IPS-NIHi7 (cell line): ENCODE data around the gene RABEPK.
"Not testable (repeated sequence)": the region's sequence is repeated elsewhere in the genome, so short reads cannot be mapped to it uniquely, and the experiment has no call there.

Source experiments
- DNase-seq: peaks from one replicate; pipeline ENCODE4 v3.0.0; 2012; ENCODE audit warnings: mixed read lengths; ENCODE audit errors: extremely low spot score

Gene RABEPK, protein sequence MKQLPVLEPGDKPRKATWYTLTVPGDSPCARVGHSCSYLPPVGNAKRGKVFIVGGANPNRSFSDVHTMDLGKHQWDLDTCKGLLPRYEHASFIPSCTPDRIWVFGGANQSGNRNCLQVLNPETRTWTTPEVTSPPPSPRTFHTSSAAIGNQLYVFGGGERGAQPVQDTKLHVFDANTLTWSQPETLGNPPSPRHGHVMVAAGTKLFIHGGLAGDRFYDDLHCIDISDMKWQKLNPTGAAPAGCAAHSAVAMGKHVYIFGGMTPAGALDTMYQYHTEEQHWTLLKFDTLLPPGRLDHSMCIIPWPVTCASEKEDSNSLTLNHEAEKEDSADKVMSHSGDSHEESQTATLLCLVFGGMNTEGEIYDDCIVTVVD

DNA sequence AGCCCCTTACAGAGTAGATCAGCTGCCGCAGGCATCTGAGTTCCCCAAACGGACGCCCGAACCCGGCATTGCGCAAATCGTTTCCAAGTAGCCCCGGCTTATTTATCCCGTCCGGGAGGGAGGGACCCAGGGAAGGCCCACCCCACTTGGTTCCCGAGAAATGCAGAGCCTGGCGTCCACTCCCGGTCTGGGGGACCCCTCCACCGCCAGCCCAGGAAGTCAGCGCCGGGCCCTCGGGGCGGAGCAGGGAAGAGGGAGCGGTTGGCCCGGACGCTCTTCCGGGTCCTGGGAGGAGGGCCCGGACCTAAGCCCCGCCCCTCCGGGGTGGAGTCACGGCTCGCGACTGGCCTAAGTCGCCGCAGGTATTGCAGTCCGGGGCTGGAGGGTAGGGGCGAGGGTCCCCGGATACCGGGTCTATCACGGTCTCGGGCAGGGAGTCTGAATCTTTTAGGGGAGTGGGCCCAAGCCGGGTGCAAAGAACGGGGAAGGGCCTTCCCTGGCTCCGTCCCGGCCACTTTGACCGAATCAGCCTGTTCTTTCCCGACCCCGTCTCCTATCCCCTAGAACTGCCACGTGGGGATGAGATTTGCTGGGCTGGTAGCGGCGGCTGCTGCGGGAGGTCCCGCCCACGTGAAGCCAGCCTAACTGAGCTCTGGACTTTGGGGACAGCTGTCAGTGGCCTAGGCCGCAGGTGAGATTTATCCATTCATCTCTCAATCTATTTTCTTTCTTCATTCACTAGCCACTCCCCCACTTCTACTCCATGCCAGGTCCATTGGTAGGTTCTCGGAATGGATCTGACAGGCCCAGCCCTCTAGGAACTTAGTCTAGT lies at the start of gene RABEPK:
Gene RABEPK (plus strand): TSS at position 327 of the 832 bp plus-strand sequence. CDS start 2,472 bp downstream, outside the sequence.
- peak; percentile 99 for DNase-seq

DNA sequence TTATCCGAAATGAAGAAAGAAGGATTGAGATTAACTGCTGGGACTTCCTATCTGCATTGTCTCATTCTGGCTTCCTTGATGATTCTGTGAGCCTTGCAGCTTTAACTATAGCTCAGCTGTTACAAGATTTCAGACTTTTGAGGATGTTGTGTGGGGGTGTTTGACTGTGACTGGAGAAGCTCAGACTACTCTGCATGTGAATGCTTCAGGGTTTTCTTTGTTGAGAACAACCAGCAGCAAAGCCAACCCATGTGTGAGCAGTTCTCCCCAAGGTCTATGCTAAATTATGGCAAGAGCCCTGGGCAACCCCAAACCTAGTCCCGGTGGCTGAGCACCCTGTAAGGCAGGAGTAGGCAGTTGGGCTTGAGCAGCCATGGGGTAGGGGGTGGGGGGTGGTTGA lies 48.6 kb upstream of the RABEPK start:
- DNase-seq = no peak

DNA sequence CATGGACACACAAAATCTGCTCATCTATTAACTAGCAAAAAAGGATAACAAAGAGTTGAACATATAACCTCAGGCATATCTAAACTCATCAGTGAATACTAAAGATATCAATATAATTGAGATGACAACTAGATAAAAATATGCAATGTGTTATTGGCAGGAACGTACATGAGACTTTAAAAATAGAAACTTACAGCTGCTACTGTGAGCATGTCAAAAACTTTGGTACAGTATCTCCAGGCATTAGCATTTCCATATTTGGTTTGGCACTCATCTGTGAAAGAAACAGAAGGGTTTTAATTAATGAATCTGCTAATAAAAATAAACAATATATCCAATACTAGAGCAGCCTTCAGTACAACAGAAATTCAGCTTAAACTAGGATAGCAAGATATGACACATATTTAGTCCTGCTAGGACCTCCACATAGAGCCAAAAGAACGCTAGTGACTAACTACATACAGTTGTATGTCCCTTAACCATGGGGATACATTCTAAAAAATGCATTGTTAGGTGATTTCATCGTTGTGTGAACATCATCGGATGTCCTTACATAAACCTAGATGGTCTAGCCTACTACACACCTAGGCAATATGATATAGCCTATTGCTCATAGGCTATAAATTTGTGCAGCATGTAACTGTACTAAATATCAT lies 46.5 kb upstream of the RABEPK start:
- no peak for DNase-seq

DNA sequence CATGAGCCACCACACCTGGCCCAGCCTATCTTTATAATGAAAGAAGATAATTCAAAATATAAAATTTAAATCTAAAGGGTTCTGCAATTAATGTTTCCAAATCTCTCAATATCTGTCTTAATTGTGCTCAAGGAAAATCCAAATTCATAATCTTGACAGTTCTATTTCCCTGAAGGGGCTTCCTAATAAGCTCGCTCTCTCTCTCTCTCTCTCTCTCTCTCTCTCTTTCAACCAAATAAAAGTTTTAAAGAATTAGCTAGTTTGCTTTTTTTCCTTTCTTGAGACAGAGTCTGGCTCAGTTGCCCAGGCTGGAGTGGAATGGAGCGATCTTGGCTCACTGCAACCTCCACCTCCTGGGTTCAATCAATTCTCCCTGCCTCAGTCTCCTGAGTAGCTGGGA lies 43.8 kb upstream of the RABEPK start:
- no peak for DNase-seq

DNA sequence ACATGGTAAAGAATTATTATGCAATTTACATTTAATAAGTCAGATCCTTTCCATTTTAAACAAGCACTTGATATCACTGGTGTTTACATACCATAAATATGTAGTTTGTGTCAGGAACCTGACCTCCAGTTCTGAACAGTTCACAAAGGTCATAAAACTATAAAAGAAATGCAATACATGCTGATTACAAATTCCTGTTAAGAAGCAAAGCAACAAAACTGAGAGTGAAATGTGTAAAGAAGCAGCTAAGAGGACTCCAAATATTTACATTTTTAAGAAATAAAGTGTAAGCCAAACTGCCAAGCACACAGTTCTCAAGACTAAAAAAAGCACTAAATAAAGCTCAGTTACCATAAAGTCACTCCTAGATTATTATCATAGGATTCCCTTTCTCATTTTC lies 39.6 kb upstream of the RABEPK start:
- no peak for DNase-seq

DNA sequence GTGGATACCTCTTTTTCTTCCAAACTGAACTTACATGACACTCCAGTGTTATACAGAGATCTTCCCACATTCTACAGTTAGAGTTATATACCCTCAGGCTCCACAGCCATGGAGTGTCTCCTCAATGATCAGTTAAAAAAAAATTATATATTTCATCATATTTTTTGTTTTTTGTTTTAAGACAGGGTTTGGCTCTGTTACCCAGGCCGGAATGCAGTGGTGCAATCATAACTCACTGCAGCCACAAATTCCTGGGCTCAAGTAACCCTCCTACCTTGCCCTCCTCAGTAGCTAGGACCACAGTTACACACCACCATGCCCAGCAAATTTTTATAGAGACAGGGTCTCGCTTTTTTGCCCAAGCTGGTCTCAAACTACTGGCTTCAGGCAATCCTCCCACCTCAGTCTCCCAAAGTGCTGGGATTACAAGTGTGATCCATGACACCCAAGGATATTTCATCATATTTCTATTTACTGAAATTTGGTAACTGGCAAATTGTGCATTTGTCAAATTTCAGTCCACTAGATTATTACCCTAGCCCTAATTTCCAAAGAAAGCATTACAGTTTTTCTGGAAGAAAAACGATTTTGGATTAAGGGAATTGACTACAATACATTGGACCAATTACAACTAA lies 38.9 kb upstream of the RABEPK start:
- no peak for DNase-seq

DNA sequence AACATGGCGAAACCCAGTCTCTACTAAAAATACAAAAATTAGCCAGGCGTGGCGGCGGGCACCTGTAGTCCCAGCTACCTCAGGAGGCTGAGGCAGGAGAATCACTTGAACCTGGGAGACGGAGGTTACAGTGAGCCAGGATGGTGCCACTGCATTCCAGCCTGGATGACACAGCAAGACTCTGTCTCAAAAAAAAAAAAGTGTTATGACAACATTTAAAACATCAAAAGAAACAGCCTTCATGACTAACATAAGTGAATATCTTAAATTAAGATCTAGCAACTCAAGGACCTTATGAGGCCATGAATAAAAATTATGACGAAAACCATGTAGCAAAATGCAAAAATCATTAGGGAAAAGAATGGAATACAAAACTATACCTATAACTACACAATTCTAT lies 37.5 kb upstream of the RABEPK start:
- not testable (repeated sequence) for DNase-seq

DNA sequence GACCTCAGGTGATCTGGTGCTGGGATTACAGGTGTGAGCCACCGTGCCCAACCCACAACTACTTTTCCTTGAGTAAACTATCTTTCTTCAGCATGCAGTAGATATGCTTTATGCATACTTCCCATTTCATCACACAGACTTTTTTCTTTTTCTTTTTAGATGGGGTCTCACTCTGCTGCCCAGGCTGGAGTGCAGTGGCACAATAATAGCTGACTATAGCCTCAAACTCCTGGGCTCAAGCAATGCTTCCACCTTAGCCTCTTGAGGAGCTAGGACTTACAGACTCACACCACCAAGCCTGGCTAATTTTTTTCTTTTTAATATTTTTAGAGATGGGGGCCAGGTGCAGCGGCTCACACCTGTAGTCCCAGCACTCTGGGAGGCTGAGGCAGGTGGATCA lies 33.6 kb upstream of the RABEPK start:
- no peak for DNase-seq

DNA sequence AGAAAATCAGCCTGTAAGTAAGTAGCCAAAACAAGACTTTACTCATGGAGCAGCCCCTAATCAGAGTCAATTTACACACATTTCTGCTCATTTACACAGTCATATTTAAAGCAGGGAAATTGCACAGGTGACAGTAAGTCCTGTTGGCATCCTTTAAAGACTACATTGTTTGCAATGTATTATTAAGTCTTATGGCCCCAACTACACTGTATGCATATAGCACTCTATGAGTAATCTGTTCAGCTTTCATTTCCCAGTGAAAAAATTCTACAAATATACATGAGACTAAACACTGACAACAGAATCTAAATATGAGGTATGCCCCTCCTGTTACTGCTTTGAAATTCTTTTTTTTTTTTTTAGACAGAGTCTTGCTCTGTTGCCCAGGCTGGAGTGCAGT lies 30.4 kb upstream of the RABEPK start:
- no peak for DNase-seq

DNA sequence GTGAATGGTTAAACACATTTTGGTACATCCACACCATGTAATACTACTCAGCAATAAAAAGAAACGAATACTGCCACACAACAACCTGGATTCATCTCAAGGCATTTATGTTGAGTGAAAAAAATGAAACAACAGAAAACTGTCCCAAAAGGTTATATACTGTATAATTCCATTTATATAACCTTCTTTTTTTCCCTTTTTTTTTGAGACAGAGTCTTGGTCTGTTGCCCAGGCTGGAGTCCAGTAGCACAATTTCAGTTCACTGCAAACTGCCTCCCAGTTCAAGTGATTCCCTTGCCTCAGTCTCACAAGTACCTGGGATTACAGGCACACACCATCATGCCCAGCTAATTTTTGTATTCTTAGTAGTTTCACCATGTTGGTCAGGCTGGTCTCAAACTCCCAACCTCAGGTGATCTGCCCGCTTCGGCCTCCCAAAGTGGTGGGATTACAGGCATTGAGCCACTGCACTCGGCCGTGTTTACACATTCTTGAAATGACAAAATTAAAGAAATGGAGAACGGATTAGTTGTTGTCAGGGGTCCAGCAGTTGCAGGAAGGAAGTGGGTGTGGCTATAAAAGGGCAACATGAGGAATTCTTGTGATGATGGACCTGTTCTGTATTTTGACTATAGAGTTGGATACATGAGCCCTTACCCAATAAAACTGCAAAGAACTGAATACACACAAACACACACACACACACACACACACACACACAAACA lies 28.1 kb upstream of the RABEPK start:
- no peak for DNase-seq

DNA sequence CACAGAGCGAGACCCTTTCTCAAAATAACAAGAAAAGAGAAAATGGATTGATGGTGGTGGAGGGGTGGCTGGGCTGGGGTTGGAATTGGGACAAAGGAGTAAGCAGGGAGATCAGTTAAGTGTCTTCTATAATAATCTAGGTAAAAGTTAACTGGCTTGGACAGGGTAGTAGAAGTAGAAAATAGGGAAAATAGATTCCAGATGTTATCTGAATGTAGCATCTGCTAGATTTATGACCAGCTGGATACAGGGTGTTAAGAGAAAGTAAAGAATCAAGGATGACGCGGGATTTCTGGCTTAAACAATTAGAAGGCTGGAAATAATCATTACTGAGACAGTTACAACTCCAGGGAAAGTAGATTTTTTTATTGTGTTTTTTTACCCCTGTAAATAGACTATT lies 23.7 kb upstream of the RABEPK start:
- no peak for DNase-seq

DNA sequence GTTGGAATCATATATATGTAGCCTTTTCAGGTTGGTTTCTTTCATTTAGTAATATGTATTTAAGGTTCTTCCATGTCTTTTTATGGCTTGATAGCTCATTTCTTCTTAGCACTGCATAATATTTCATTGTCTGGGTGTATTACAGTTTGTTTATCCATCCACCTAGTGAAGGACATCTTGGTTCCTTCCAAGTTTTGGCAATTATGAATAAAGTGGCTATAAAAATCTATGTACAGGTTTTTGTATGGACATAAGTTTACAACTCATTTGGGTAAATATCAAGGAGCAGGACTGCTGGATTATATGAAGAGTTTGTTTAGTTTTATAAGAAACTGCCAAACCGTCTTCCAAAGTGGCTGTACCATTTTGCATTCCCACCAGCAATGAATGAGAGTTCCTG lies 22.5 kb upstream of the RABEPK start:
- no peak for DNase-seq

DNA sequence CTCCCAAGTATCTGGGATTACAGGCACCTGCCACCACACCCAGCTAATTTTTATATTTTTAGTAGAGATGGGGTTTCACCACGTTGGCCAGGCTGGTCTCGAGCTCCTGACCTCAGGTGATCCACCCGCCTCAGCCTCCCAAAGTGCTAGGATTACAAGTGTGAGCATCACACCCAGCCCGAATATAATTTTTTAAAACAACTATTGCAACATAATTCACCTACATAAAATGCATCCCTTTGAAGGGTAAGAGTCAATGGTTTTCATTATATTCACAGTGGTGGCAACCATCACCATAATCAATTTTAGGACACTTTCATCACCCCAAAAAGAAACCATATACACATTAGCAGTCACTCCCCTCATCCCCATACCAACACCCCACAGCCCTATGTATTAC lies 20.6 kb upstream of the RABEPK start:
- DNase-seq = not testable (repeated sequence)

DNA sequence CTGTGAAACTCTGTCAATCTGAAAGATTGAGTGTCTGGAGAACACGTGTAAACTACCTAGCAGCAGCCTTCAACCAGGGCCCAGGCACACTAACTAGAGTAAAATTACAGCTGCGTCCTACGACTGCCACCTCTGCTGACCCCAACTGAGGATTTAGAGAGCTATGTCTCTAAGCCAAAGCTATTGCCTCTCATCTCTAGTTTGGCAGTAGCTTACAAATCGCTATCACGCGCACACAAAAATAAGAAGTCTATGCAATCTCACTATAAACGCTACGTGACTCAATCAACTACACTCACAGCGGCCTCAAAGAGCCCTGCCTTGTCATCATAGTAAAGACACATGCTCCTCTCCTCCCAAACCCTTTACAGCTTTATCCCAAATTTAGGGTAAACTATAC lies 19.5 kb upstream of the RABEPK start:
- no peak for DNase-seq

DNA sequence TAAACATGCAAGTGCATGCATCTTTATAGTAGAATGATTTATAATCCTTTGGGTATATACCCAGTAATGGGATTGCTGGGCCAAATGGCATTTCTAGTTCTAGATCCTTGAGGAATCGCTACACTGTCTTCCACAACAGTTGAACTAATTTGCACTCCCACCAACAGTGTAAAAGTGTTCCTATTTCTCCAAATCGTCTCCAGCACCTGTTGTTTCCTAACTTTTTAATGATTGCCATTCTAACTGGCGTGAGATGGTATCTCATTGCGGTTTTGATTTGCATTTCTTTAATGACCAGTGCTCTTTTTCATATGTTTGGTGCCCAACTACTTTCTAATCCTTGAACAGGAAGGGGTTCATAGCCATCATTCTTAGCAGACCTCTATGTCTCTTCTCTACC lies 18.6 kb upstream of the RABEPK start:
- DNase-seq = not testable (repeated sequence)

DNA sequence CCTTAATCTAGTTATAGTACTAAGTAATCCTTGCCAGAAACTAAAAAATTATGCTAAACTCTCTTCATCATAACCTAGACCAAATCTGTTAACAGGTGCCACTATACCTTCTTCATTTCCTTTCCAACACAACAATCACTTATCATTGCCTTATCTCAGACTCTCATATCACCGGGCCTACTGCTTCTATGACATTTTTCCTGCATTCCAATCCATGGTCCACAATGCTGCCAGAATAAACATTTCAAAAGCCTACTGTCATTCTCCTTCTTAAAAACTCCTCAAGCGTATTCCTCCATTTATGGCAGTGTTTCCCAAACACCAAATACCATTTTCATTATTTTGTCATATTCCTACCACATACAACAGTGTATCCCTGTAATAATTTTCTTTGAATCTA lies 17.3 kb upstream of the RABEPK start:
- no peak for DNase-seq

DNA sequence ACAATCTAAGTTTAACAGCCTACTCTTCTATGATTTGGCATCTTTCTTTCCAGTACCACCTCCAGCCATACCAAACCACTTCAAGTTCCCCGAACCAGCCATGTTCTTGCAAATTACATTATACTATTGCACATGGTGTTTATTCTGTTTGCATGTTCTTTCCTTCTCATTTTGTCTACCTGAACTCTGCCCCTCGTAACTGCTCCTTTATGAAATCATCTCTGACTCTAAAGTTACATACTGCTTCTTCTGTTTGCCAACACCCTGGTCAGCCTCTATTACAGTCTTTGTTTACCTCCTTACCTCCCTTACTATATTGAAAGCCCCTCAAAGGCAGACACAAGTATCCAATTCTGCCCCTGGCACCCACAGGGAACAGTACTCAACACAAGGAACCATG lies 16.8 kb upstream of the RABEPK start:
- DNase-seq = no peak

DNA sequence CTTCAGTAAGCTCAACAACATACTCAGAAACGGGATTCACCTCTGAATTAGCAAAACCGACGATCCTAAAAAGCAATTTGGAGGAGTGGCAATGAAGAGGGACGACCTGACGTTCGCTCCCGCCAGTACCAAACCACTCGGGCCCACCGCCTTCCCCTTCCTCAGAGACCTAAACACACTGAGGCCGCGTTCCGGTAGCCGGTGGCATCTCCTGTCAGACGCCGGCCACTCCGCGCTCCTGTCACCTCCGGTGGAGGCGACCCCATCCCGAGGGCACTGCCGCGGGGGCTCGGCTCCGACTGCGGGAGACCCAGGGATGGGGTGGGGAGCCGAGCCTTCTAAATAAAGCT lies 11.4 kb upstream of the RABEPK start:
- peak; percentile 29 for DNase-seq

DNA sequence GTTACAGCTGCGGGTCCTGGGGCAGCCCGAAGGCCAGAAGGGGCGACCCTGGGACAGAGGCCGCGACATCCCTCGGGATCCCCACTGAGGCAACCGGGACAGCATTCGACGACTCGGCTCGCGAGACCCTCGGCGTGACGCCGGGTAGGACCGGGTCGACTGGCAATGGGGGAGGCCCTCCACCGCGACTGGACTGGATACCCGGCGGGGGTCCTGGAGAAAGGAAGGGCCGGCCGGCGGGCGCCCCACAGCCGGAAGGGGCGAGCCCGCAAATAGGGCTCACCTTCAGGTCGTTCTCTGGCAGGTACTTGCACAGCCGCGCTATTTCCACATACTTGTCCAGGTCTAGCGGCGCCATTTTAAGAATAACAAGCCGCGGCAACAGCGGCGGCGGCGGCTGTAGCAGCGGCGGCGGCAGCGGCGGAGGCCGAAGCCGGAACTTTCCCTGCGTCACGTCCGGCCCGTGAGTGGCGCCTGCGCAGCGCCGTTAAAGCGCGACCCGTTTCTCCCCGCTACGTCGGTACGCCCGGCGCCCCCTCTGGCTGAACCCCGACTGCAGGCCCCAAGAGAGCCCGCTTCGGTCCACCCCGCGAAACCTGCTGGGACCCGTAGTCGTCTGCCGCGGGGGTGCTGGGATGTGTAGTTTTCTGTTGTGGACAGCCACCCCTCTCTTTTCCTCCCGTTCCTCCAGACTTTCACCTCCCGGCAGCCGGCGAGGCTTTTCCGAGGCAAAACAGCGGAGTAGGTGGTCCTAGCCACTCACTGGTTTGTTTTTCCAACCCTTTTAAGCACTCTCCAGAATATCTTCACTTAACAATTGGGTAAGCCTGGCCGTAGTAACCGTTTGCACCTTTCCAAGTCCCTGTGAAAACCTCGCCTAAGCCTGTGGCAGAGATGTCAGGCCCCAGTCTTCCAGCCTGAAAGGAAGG lies 10.7 kb upstream of the RABEPK start, which contains the start of gene PPP6C:
Gene PPP6C (minus strand): TSS at position 443 of the 929 bp plus-strand sequence. CDS start 85 bp downstream, at position 358.
- peak; percentile 98 for DNase-seq

DNA sequence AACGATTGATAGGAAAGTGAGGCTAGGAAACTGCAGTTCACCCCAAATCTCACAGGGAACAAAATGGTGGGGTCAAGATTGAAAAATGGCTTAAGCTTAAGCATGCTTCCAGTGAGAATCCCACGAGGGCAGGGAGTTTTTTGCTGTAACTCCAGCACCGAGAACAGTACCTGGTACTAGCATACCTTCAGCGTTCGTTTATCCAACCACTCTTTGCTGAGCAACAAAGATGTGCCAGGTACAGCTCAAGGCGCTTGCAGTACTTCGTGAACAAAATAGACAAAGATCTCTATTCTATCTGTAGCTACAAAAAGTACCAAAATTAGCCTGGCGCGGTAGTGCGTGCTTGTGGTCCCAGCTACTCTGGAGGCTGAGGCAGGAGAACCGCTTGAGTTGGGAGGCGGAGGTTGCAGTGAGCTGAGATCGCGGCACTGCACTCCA lies 10.0 kb upstream of the RABEPK start:
- no peak for DNase-seq
